NB4 (cell line): ENCODE results near the gene IL17REL.

Experiments
- DNase-seq: peaks from one replicate; pipeline ENCODE4 v3.0.0; 2010; ENCODE audit warnings: low read depth
- H3K4me3 ChIP-seq: one replicate; pipeline ENCODE4 v1.5.1; 2011; ENCODE audit warnings: mild to moderate bottlenecking, low read depth, low read length, moderate library complexity
- MYC ChIP-seq: IDR thresholded peaks from 2 replicates; pipeline ENCODE4 v1.6.1; 2011; ENCODE audit warnings: low read depth, low read length
- POLR2A ChIP-seq: IDR thresholded peaks from 2 replicates; pipeline ENCODE4 v1.6.1; 2011; ENCODE audit warnings: mild to moderate bottlenecking; ENCODE audit not compliant: insufficient read length; ENCODE audit errors: extremely low read depth
- TF ChIP-seq, protein P1 (sequence below): IDR thresholded peaks from one replicate; pipeline ENCODE4 v1.5.1; 2012; ENCODE audit warnings: low read depth, low read length
- TF ChIP-seq, protein P2 (sequence below): IDR thresholded peaks from 2 replicates; pipeline ENCODE4 v1.6.1; 2011; ENCODE audit warnings: low read depth, low read length

Gene IL17REL

DNA sequence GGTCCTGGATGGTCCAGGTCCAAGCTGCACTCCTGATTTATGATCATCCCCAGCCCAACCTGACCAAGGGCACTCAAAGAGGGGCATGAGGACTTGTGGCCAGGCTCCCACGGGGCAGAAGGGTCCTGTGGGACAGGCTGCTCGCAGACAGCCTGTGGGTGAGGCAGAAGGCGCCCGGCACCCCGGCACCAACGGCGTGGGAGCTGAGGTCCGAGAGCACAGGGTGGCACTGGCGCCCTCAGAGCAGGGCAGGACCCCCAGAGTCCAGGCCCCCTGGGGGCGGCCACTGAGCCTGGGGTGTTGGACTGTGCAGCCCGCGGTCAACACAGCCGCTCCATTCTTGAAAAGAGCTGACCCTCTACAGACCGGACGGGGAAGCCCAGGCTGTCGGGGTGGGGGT, 3.3 kb downstream of the IL17REL start:
- TF ChIP-seq, protein P1, sequence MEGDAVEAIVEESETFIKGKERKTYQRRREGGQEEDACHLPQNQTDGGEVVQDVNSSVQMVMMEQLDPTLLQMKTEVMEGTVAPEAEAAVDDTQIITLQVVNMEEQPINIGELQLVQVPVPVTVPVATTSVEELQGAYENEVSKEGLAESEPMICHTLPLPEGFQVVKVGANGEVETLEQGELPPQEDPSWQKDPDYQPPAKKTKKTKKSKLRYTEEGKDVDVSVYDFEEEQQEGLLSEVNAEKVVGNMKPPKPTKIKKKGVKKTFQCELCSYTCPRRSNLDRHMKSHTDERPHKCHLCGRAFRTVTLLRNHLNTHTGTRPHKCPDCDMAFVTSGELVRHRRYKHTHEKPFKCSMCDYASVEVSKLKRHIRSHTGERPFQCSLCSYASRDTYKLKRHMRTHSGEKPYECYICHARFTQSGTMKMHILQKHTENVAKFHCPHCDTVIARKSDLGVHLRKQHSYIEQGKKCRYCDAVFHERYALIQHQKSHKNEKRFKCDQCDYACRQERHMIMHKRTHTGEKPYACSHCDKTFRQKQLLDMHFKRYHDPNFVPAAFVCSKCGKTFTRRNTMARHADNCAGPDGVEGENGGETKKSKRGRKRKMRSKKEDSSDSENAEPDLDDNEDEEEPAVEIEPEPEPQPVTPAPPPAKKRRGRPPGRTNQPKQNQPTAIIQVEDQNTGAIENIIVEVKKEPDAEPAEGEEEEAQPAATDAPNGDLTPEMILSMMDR = no peak
- TF ChIP-seq MYC (no peak), POLR2A (no peak)
- TF ChIP-seq, protein P2, sequence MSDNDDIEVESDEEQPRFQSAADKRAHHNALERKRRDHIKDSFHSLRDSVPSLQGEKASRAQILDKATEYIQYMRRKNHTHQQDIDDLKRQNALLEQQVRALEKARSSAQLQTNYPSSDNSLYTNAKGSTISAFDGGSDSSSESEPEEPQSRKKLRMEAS = no peak
- no peak overlapping the region for H3K4me3 ChIP-seq
- no peak for DNase-seq

DNA sequence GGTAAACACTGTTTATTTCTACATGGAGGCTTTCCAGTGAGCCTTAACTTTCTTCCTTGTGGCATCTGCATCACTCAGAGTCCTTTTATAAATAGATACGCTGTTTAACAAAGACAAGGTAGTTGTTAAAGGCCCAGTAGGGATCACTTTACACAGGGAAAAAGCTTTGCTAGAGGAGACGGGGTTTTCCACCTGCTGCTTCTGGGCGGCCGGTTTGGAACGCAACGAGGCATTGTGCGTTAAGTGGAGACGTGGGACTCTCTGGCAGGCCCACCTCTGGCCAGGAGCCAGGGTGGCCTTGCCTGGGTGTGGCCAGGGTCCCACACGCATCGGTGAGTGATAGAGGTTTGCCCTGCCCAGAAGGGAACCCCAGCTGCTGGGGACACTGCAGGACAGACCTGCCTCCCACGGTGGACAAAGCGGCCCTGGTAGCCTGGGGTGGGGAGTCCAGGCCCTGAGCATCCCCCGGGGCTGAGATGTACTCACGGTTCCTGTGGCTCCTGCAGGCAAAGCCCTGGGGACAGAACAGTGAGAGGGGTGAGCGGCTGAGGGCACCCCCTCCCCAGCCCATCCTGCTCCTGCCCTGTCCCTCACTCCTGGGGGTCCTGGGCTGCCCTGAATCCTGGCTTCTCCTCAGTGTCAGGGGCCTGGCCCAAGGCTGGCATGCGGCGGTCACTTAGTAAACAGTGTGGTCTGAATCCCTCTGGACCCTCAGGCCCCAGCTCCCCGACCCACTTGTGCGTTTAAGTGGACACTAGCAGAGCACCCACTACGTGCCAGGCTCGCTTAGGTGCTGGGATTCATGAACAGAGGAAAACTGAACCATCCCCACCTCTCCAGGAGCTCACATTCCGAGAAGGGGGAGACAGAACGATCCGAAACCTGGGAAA, 4.2 kb downstream of the IL17REL start:
- TF ChIP-seq MYC = no peak
- no peak for TF ChIP-seq POLR2A
- TF ChIP-seq, protein P1 = no peak
- TF ChIP-seq, protein P2 = no peak
- H3K4me3 ChIP-seq = no peak overlapping the region
- DNase-seq = no peak

DNA sequence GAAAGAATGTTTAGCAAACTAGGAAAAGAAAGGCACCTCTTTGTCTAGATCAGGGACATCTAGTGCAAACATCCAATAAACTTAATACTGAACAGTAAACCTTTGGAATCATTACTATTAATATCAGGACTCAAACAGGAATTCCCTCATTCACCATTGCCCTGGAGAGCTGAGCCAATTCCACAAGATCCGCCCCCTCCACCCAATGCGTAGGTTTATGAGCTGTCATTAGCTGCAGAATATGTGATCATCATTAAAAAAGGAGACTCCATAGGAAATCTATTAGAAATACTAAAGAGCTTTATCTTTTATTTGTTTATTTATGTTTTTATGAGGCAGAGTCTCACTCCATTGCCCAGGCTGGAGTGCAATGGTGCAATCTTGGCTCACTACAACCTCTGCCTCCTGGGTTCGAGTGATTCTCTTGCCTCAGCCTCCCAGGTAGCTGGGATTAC, 5.5 kb downstream of the IL17REL start:
- no peak for DNase-seq
- no peak overlapping the region for H3K4me3 ChIP-seq
- no peak for TF ChIP-seq MYC
- TF ChIP-seq, protein P1 = no peak
- TF ChIP-seq, protein P2 = no peak
- TF ChIP-seq POLR2A = no peak

DNA sequence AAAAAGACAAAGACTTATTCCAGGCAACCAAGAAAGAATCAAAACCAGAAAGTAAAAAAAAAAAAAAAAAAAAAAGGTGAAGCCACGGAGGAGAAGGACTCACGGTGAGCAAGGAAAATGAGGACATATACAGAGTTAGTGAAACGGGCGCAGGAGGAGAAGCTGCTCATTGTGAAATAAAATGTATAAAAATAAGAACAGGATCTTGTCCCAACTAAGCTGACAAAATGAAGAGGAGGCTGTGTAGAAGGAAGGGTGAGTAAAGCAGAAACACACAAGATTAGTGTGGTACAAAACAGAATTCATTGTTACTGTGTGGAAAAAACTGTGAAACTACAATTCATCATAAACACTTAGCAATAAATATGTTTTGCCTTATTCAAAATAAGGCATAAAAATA, 7.6 kb downstream of the IL17REL start:
- DNase-seq = no peak
- H3K4me3 ChIP-seq = no peak overlapping the region
- TF ChIP-seq, protein P2 = no peak
- TF ChIP-seq POLR2A (no peak), MYC (no peak)
- TF ChIP-seq, protein P1 = no peak

DNA sequence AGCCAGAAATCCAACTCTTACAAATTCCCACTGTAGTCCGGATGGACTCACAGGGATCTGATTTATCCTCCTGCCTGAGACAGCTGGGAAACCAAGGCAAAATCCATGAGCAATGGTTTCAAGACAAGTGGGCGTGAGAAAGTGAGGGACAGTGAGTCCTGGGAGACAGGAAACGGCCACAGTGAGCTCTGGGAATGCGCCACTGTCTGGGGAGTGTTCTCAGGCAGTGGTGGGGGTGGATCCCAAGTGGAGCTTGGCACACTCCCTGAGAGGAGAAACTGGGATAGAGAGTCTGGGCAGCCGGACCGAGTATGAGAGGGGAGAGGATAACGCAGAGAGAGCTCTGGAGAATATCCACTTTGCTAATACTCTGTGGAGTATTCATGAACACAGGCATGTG, 9.8 kb downstream of the IL17REL start:
- TF ChIP-seq, protein P2 = no peak
- TF ChIP-seq MYC = no peak
- TF ChIP-seq, protein P1 = no peak
- TF ChIP-seq POLR2A = no peak
- no peak for DNase-seq
- no peak overlapping the region for H3K4me3 ChIP-seq
